HG03108 (cell line): ENCODE measurements around the gene NTSR2.

Source experiments
- ATAC-seq: cut with Tn5 transposase; IDR thresholded peaks from one replicate; pipeline ENCODE4 v1.9.1; 2021; ENCODE audit warnings: moderate library complexity; ENCODE audit not compliant: unreplicated experiment

Gene NTSR2

DNA sequence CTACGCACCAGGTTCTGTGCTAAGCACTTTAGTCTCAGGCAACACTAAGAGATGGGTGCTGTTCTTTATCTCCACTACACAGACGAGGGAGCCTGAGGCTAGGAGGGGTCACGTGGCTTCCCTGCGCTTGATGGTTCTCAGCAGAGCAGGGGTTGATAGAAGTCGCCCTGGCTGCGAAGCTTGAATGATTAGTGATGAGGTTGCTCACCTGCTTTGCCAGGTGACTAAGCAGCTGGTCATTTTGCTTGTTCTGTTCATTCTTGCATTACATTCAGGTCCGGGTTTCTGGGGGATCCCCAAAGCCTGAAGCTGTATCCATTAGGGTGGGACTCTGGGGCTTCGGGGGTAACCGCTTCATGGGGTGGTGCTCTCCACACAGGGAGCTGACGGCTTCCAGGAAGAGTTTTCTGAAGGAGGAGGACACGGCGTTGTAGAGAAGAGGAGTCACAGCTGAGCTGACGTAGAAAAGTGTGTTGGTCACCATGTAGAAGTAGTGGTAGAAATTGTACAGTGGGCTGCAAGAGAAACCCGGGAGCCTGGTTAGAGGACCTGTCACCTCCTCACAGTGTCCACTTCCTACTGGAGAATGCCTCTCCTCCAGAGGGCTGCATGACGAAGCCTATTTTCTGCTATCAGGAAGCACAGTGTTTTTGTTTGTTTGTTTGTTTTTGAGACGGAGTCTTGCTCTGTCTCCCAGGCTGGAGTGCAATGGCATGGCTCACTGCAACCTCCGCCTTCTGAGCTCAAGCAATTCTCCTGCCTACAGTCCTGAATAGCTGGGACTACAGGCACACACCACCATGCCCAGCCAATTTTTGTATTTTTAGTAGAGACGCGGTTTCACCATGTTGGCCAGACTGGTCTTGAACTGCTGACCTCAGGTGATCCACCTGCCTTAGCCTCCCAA, 11.5 kb downstream of the NTSR2 start:
- ATAC-seq, result no peak

DNA sequence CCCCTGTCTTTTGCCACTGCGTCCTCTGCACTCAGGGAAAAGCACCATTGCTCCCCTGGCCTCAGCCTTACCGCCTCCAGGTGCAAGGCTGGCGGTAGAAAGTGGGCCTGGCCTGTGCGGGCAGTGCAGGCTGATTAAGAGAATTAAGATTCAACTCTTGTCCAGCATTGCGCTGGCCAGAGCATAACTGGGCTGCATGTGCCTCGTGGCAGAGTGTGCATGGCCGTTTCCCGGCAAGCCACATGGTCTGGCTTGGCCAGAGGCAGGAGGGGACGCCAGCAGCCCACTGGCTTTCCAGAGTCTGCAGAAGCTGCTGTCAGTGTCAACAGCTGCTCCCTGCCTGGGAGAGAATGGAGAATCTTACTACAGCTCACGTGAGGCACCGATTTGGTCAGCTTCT, 12.3 kb downstream of the NTSR2 start:
- no peak for ATAC-seq

DNA sequence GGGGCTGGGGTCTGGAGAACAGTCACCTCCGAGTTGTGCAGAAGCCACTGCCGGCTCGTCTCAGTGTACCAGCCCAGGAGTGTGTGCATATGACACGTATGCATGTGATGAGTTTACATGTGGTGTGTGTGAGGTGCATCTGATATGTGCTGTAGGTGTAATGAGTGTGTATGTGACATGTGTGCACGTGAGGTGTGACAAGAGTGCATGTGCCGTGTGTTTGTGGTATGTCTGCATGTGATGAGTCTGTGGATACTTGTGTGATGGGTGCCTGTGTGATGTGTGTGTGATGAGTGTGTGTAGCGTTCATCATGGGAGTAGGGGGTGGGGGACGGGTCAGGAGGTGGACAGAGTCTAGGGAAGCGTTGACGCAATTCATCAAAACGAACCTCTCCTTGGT, 12.8 kb downstream of the NTSR2 start:
- ATAC-seq, result no peak

DNA sequence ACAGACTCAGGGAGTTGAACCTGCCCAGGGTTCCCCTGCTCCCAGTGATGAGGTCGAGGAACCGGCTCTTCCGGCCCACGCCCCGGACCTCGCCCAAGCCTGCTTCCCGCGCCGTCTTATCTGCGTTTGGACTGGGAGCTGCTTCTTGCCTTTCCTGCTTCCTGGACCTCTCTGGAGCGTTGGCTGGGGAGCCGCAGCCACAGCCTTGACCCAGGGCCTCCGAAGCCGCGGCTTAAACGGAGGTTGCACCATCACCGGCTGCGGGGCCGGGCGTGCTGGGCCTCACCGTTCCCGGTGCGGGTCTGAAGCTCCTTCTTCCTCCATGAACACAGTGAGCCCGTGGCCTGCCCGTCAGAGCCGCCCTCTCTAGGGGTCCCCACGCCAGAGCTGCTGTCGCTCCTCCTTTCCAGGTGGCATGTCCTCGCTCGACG, 13.3 kb downstream of the NTSR2 start:
- no peak for ATAC-seq

DNA sequence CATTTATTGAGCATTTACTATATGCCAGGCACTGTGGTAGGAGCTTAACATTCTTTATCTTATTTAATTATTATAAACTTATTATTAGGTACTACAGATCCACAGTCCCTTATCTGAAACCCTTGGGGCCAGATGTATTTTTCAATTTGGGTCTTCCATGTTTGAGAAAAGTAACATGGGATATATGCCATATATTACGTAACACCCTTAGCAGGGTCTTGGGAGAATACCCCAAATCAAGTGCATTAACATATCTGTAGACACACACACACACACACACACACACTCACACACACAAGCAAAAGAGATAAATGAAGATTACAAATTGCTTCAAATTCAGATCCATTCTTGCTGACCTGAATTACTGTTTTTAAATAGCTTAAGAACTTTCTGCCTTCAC, 13.7 kb downstream of the NTSR2 start:
- ATAC-seq, result no peak

DNA sequence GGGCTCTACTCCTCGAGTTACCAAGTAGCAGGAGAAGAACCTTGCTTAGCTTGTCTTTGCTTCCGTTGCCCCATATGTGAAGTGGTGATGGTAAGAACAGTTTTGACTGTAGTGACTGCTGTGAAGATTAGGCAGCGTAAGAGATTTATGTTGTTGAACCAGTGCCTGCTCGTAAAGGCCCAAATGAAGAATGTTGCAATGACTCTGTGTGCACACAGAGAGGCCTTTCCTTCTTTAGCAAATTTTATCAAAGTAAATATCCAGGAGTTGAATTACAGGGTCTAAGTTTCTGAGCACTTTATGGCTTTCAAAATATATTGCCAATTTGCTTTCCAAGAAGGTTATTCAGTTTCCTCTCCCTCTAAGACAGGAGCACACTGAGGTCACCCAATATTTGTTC, 14.5 kb downstream of the NTSR2 start:
- no peak for ATAC-seq

DNA sequence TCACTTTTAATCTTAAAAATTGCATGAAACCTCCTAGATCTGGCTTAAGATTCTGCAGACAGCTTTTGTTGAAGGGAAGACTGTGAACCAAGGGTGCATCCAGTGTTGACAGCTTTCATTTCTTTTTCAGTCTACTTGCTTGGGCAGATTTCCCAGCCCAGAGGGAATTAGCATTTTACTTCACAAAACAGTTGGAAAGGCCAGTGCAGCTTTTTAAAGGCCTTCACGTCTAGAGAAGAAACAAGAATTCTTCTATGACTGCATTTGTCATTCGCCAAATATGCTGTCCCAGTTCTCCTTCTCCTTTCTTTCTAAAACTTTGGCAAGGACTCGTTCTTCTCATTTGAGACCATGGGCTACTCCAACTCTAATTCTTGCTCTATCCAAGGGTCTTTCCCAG, 17.4 kb downstream of the NTSR2 start:
- ATAC-seq, result no peak

DNA sequence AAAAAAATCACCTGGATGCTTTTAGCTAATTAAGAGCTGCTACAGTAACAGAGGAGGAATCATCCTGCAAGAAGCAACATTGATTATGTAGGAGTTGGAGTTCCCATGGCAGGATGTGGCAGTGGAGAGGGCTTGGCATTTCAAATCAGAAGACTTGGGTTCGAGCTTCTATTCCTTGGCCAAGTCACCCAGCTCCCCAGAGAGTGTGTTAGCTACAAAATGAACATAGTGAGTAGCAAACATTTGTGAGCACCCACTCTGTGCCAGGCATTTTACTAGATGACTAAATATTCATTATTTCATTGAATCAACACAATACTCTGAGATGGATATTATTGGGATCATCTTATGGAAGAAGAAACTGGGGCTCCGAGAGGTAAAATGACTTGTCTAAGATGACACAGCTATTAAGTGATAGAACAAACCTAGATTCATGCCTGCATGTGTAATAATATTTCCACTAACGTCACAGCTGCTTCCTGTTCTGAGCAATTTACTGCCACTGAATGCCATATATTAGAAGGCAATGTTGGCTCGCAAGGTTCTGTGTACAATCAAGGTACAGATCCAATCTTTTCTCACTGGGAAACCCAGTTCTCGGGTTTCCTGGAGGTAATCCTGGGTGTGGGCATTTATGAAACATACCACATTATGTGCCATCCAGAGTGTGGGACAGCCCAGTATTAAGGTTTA, 18.0 kb downstream of the NTSR2 start:
- ATAC-seq, result no peak

DNA sequence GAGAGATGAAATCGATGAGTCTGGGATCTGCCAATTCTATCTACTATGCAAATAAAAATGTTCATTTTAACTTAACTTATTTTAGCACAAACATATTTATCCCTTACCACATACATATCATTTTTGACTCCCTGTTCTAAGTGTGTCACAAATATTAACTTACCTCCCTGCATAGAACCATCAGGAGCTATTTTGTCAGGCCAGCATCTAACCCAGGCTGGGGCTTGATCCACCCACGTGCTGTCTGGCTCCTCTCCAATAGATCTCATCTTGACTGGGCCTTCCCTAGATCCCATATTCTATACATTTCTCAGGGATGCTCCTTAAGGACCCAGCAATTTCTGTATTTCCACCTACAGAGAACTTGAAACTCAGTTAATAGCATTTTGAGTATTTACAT, 20.9 kb downstream of the NTSR2 start:
- no peak for ATAC-seq

DNA sequence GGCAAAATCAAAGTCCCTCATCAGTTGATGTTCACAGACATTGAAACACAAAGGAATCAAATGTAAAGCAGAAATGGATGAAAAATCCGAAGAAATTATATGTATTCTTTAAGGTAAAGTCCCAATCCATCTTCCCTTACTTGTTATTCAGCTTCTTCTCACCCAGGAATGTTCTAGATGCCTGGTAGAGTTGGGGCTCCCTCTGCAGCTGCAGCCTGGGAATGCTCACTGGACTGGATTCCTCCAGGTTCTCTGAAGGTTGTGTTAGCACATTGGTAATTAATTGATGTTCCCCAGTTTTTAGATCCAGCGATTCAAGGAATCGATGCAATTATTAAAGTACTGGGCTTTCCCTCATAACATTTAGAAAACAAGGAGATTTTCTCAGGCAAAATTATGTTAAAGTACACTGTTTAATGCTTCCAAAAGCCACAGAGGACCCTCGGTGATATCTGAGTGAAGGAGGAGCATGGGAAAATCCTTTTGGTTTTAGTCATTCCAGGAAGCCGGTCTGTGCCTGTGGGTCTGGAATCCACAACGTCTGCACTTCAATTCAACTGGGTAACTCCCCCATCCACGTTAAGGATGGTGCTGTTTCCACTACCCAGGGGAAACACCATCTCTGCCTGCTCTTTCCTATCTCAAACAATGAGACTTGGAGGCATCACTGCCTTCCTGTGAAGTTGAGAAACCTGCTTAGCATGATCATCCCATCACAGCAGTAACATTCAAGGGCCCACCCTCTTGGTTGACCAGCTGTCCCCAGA, 22.0 kb downstream of the NTSR2 start:
- ATAC-seq, result no peak

DNA sequence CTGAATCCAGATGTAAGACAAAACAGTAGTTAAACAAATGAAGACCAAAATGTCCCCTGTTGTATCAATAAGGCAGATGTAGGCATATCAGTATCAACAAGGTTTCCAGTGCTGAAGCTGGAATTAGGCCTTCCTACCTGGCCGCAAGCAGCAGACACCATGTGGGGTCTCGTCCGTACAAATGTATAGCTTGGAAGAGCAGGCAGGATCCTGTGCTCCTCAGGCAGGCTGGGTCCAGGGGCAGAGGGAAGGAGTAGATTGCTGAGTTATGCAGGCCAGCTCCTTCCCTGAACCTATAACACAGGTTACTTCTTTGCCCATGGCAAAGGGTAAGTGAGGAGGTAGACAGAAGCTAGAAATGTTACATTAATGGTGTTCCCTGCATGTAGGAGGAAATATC, 23.5 kb downstream of the NTSR2 start:
- ATAC-seq, result no peak

DNA sequence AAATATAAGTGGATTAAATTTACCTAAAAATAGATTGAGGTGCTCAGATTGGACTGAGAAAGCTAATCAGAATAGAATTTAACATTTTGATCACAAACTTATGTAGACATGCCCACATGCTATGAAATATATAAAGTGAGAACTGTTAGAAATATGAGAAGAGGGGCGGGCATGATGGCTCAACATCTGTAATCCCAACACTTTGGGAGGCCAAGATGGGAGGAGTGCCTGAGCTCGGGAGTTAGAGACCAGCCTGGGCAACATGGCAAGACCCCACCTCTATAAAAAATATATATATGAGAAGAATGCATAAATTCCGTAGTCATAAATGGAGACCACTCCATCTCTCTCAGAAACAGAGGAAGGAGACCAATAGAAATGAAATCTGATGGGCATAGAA, 25.7 kb downstream of the NTSR2 start:
- no peak for ATAC-seq

DNA sequence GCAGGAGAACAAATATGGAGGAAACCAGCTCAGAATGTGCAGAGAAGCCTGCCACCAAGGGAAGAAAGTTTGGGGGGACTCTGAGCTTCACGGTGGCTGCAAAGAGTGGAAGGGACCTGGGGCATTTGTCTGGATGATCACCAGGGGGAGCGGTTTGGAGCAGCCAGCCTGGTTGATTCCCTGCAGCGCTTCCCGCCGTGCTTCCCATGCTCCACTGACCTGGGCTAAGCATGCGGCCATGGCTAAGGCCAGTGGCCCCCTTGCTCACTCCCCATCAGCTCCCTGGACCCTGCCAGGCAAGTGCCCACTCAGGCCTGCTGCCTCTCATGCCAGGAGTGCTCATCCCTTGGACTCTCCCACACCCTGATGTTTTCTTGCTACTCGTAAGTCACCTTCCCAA, 27.0 kb downstream of the NTSR2 start:
- ATAC-seq, result no peak

DNA sequence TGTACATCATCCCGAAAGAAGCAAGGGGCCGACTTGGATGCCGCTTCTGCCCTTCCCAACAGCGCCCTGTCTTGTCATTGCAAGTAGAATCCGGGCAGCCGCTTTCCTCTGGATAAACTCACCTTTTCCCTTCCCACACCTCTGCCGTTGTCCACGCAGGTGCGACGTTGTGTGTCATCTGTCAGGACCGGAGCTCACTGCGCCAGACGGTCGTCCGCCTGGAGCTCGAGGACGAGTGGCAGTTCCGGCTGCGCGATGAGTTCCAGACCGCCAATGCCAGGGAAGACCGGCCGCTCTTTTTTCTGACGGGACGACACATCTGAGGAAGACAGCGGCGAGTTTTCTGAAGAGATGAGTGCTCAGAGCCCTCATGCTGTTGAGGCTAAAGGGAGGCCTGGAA, 29.9 kb downstream of the NTSR2 start:
- ATAC-seq, result no peak

DNA sequence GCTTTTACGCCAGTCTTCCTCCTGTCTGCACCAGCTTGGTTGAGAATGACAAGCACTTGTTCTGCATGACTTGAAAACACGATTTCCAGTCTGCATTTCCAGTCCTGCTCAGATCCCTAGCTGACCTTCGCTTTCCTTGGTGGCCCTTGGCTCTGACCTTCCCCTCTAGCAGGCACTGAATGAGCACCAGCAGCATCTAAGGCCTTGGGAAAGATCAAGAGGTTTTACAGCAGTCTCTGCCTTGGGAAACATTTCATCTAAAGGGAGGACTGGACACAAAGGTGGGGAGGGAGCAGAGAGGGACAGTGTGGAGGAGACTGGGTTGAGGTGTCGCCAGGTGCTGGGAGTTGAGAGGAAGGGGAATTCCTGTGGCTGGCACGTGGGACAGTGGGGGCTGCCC, 30.5 kb downstream of the NTSR2 start:
- ATAC-seq, result no peak

DNA sequence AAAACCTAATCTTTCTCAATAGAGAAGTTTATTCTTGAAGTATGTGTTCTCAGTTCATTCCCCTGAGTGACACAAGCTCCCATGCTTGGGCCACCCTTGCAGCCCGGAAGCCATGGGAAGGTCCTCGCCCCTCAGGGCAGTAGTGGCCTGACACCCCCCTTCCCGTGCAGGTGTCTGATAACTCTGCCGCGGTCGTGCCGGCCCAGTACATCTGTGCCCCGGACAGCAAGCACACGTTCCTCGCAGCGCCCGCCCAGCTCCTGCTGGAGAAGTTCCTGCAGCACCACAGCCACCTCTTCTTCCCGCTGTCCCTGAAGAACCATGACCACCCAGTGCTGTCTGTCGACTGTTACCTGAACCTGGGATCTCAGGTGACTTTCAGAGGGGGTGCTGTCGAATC, 32.4 kb downstream of the NTSR2 start:
- no peak for ATAC-seq

DNA sequence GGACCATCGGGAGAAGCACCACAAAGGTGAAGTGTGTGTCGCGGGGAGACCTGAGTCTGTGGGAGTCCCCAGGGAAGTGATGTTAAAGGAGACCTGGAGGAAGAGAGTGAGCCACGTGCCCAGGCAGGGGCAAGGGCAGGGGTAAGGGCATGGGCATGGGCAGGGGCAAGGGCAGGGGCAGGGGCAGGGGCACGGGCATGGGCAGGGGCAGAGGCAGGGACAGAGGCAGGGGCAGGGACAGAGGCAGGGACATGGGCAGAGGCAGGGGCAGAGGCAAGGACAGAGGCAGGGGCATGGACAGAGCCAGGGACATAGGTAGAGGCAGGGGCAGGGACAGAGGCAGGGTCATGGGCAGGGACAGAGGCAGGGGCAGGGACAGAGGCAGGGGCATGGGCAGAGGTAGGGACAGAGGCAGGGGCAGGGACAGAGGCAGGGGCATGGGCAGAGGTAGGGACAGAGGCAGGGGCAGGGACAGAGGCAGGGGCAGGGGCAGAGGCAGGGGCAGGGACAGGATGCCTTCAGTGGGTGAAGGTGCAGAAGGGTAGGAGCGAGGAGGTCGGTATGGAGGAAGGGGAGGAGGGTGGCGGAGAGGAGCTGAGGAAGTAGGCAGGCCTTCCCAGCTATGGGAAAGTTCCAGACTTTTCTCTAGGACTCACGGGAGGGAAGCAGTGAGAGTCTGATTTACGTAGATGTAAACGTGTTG, 33.3 kb downstream of the NTSR2 start:
- no peak for ATAC-seq

DNA sequence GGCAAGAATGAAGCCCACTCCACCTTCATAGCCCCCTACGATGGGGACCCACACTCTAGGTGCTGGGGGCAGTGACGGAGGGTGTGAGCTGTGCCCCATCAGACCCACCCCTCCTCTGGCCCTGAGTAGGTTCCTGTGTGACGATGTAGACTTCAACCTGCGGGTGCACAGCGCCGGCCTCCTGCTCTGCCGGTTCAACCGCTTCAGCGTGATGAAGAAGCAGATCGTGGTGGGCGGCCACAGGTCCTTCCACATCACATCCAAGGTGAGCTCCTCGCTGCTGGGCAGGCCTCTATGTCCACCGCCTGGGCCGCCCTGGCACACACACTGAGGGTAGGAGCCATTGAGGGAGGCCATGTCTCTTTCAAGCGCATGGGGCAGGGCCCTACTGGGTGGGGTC, 34.9 kb downstream of the NTSR2 start:
- ATAC-seq, result no peak

DNA sequence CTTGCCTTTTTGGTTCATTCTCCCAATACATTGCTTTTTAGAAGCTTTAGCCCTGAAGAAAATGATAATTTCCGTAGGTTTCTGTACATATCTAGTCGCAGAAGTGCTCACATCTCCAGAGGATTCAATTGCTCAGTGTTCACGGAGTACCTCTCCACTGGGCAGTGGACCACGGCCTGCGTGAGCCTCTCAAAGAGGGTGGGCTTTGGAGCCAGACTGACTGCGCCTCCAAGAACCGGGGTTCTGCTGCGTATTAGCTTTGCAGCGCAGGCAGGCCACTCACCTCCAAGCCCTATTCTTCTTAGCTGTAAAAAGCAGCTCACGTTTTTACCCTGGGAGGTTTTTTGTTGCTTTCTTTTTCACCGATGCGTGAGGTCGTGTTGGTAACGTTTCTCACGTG, 35.4 kb downstream of the NTSR2 start:
- no peak for ATAC-seq

DNA sequence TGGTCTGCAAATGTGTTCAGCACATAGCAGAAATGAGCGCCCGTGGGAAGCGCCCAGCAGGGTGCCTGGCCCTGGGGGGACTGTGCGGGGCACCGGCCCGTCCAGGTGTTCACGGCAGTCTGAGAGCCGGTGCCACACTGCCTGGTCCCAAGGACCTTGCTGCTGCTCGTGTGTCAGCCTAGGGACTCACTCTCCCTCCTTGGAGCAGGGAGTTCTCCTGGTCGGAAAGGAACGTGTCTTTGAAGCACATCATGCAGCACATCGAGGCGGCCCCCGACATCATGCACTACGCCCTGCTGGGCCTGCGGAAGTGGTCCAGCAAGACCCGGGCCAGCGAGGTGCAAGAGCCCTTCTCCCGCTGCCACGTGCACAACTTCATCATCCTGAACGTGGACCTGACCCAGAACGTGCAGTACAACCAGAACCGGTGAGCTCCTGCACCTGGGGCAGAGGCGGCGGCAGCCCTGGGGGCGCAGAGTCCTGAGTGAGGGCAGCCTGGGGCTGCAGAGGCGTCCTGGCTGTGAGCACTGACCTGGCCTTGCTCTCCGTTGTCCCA, 36.0 kb downstream of the NTSR2 start:
- ATAC-seq, result no peak

DNA sequence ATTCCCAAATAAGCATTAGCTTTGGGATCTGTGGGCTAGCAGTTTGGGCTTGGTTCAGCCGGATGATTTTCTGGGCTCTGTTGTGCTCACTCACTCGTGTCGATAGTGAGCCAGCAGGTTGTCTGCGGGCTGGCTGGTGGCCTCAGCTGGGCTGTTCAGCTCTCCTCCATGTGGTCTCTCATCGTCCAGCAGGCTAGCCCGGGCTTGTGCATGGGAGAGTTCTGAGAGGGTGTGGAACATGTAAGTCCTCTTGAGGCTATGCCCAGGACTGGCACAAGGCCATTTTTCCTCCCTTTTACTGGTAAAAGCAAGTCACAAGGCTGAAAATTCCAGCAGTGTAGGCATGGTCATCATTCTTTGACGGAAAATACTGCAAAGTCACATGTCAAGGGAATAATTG, 38.5 kb downstream of the NTSR2 start:
- ATAC-seq, result no peak
